ENCODE measurements around the gene BRD3OS. TPM values are rescaled to one million over a fixed set of nuclear protein-coding genes. Genes with fewer than 3 reads are reported as not detected.

BRD3OS gene
- total and polyA plus RNA-seq, 2 experiments from 2014 or later: 36.3 to 36.6 TPM

DNA sequence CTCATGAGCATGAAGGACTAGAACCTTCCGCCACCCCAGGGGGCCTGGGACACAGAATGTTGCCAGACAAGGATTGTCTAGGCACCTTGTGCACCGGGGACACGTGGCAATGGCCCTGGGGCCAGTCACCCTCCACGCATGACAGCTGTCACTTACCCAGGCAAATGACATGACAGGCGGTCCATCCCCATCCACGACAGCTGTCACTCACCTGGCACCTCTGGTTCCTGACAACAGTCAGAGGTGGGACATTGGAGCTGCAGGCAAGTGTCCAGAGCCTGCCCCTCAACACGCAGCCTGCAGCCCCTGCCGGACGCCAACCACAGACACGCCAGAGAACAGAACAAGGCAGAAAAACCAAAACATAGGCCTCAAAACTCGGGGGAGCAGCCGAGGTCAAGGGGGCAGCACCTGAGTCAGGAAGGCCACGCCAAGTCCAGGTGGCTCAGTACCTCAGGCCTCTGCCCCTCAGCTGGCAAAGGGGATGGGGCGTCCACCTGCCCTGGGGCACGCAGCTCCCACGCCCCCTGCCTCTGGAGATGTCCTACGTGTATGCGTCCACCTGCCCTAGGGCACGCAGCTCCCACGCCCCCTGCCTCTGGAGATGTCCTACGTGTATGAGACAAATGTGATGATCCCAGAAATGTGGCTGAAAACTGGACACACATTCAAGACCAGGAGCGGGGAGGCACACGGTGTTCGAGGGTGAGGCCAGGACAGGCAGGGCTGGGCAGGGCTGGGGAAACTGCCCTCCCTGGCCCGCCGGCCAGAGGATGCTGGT is 47.7 kb upstream of the BRD3OS start:
- TF ChIP-seq EZH2phosphoT487 (IDR thresholded peaks at IDR 0.05; ENCODE audit: insufficient read depth, low read depth) (no peak), EZH2 (IDR thresholded peaks at IDR 0.05; ENCODE audit: insufficient read depth, poor library complexity, severe bottlenecking) (no peak)
- H3K27ac ChIP-seq: no peak overlapping the region
- H3K4me2 ChIP-seq (ENCODE audit: unreplicated experiment): no peak overlapping the region
- WGBS, 2 experiments (ENCODE audit: low coverage in 1 of 2, low lambda C conversion rate in 2 of 2, missing lambda C conversion rate in 2 of 2): 93 to 94% methylated on average over 26 of the region's 26 CpGs
- H2AFZ ChIP-seq: no peak overlapping the region
- H3K9me3 ChIP-seq (ENCODE audit: low read depth): no peaks in the 10 kb centered on the region
- H3K4me3 ChIP-seq: no peak overlapping the region
- H3K79me2 ChIP-seq (ENCODE audit: insufficient read depth): peaks cover 100% of the 10 kb centered on the region
- H3F3A ChIP-seq (ENCODE audit: insufficient read depth): no peaks in the 10 kb centered on the region
- DNase-seq: no peak
- no peaks in the 10 kb centered on the region for H3K27me3 ChIP-seq (replicated peaks; ENCODE audit: insufficient read depth)
- no peaks in the 10 kb centered on the region for H3K9me2 ChIP-seq (ENCODE audit: insufficient read depth)
- no peak overlapping the region for H3K9ac ChIP-seq
- peaks cover 10% of the 10 kb centered on the region; the same call in 1 of the 2 replicates for H3K4me1 ChIP-seq (ENCODE audit: insufficient read depth)
- no peaks in the 10 kb centered on the region for H4K20me1 ChIP-seq (ENCODE audit: insufficient read depth)
- H3K36me3 ChIP-seq (ENCODE audit: low read depth): no peaks in the 10 kb centered on the region
- in situ Hi-C loops (cut with MboI): no loop called here

DNA sequence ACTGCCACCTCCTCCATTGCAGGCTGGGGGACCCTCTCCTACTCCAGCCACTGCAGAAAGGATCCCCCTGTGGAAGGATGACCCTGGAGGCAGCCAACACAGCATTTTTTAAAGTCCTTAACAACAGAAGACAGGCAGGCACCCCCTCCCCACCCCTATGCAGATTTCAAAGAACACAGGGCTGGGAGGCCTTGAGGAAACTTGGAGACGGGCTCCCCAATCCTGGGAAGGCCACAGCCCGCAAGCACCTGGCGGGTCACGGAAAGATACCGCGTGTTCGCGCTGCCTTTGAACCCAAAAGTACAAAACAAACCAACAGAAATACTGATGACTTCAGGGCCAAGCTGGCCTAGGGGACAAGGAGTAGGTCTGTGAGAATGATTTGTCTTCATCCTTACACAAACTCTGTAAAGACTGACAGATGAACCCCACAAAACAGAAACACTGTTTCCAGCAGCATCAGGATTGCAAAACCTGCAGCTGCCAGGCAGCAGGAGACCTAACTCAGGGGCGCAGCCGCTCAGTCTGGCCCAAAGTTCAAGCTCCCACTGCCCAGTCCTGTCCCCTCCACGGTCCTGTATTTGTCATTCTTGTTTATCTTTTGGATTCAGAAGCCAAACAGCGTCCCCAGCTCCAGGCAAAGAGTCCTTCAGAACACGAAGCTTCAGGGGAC is 46.9 kb upstream of the BRD3OS start:
- Histone ChIP-seq H3F3A (ENCODE audit: insufficient read depth) (no peaks in the 10 kb centered on the region), H3K79me2 (ENCODE audit: insufficient read depth) (peaks cover 100% of the 10 kb centered on the region), H3K9me3 (ENCODE audit: low read depth) (no peaks in the 10 kb centered on the region), H3K4me2 (ENCODE audit: unreplicated experiment) (no peak overlapping the region), H3K4me1 (ENCODE audit: insufficient read depth) (peaks cover 10% of the 10 kb centered on the region; the same call in 1 of the 2 replicates), H3K27ac (no peak overlapping the region), H3K27me3 (replicated peaks; ENCODE audit: insufficient read depth) (no peaks in the 10 kb centered on the region), H3K4me3 (no peak overlapping the region), H3K36me3 (ENCODE audit: low read depth) (no peaks in the 10 kb centered on the region), H4K20me1 (ENCODE audit: insufficient read depth) (no peaks in the 10 kb centered on the region), H2AFZ (no peak overlapping the region), H3K9me2 (ENCODE audit: insufficient read depth) (no peaks in the 10 kb centered on the region), H3K9ac (no peak overlapping the region)
- in situ Hi-C loops (cut with MboI): no loop called here
- TF ChIP-seq EZH2phosphoT487 (IDR thresholded peaks at IDR 0.05; ENCODE audit: insufficient read depth, low read depth) (no peak), EZH2 (IDR thresholded peaks at IDR 0.05; ENCODE audit: insufficient read depth, poor library complexity, severe bottlenecking) (no peak)
- no peak for DNase-seq
- WGBS, 2 experiments (ENCODE audit: low coverage in 1 of 2, low lambda C conversion rate in 2 of 2, missing lambda C conversion rate in 2 of 2): 93% methylated on average over 13 of the region's 13 CpGs

DNA sequence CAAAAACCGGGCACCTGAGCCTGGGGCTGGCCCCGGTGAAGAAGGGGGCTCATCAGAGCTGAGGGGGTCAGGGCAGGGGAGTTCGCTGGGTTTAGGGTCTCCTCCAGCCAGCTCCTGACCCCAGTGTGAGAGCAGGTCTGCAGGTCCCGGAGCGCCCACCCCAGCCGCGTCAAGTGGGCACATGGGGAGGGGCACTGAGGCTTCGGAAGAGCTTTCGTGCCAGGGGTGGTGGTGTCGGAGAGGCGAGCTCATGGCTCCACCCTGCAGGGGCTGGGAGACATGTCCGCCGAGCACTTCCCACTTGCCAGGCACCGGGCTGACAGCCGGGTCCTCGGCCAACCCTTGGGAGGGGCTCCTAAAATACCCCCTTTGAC is 46.4 kb upstream of the BRD3OS start:
- no peaks in the 10 kb centered on the region for H3K36me3 ChIP-seq (ENCODE audit: low read depth)
- no peaks in the 10 kb centered on the region for H4K20me1 ChIP-seq (ENCODE audit: insufficient read depth)
- peaks cover 97% of the 10 kb centered on the region for H3K79me2 ChIP-seq (ENCODE audit: insufficient read depth)
- no peaks in the 10 kb centered on the region for H3K27me3 ChIP-seq (replicated peaks; ENCODE audit: insufficient read depth)
- H3K4me2 ChIP-seq (ENCODE audit: unreplicated experiment): peak overlapping the region; percentile 40
- no peak for TF ChIP-seq EZH2 (IDR thresholded peaks at IDR 0.05; ENCODE audit: insufficient read depth, poor library complexity, severe bottlenecking)
- TF ChIP-seq EZH2phosphoT487 (IDR thresholded peaks at IDR 0.05; ENCODE audit: insufficient read depth, low read depth): no peak
- H3K4me3 ChIP-seq: peak overlapping the region; percentile 54; the same call in 1 of the 2 replicates
- H3K4me1 ChIP-seq (ENCODE audit: insufficient read depth): peaks cover 10% of the 10 kb centered on the region; the same call in 1 of the 2 replicates
- H3F3A ChIP-seq (ENCODE audit: insufficient read depth): no peaks in the 10 kb centered on the region
- H3K9me3 ChIP-seq (ENCODE audit: low read depth): no peaks in the 10 kb centered on the region
- in situ Hi-C loops (cut with MboI): no loop called here
- WGBS, 2 experiments (ENCODE audit: low coverage in 1 of 2, low lambda C conversion rate in 2 of 2, missing lambda C conversion rate in 2 of 2): 45 to 46% methylated on average over 14 to 16 of the region's 16 CpGs
- H2AFZ ChIP-seq: peak overlapping the region; percentile 48
- DNase-seq: no peak
- peak overlapping the region; percentile 28 for H3K9ac ChIP-seq
- no peak overlapping the region for H3K27ac ChIP-seq
- H3K9me2 ChIP-seq (ENCODE audit: insufficient read depth): no peaks in the 10 kb centered on the region

DNA sequence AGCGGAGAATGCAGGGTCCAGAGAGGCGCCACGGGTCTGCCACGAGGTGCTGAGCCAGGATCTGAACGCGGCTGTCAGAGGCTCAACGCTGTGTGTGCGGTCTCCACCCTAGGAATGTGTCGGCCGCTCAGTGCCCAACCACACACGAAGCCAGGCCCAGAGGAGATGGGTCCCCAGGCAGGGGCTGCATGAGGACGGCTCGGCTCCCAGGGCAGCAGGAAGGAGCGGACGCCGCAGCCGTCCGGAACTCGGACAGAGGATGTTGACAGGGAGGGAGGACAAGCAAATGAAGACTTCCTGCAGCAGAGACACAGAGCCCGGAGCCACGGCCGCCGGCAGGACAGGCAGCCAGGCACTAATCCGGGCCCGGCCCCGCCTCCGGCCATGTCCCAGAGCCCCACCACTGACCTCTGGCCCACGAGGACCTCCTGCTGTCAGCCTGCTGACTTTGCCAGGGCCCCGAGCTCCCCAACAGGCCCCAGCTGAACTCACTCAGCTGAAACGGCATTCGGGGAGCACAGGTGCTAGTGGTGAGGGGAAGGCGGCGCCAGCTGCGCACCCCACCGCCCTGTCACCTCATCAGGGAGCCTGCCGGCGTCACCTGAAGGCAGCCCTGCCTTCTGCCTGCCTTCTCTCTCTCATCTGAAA is 45.9 kb upstream of the BRD3OS start:
- TF ChIP-seq EZH2 (IDR thresholded peaks at IDR 0.05; ENCODE audit: insufficient read depth, poor library complexity, severe bottlenecking) (no peak), EZH2phosphoT487 (IDR thresholded peaks at IDR 0.05; ENCODE audit: insufficient read depth, low read depth) (no peak)
- Histone ChIP-seq H3K4me3 (peak overlapping the region; percentile 54), H3K36me3 (ENCODE audit: low read depth) (no peaks in the 10 kb centered on the region), H3K27me3 (replicated peaks; ENCODE audit: insufficient read depth) (no peaks in the 10 kb centered on the region), H3K79me2 (ENCODE audit: insufficient read depth) (peaks cover 97% of the 10 kb centered on the region), H2AFZ (peak overlapping the region; percentile 48), H3K4me1 (ENCODE audit: insufficient read depth) (peaks cover 10% of the 10 kb centered on the region; the same call in 1 of the 2 replicates), H3K9me2 (ENCODE audit: insufficient read depth) (no peaks in the 10 kb centered on the region), H3K9ac (peak overlapping the region; percentile 28), H3K4me2 (ENCODE audit: unreplicated experiment) (peak overlapping the region; percentile 40), H3F3A (ENCODE audit: insufficient read depth) (no peaks in the 10 kb centered on the region), H3K27ac (no peak overlapping the region), H3K9me3 (ENCODE audit: low read depth) (no peaks in the 10 kb centered on the region), H4K20me1 (ENCODE audit: insufficient read depth) (no peaks in the 10 kb centered on the region)
- 28 to 31% methylated on average over 26 to 36 of the region's 37 CpGs for WGBS, 2 experiments (ENCODE audit: low coverage in 1 of 2, low lambda C conversion rate in 2 of 2, missing lambda C conversion rate in 2 of 2)
- in situ Hi-C loops (cut with MboI): no loop called here
- DNase-seq: peak; percentile 55
